ENCODE data around the gene BEND7.

The BEND7 gene

GRCh38 chr10:13402021-13402420 lies 126.8 kb downstream of the BEND7 start:
- DNase-seq (ENCODE audit: insufficient read length, low spot score) = no peak
- TF ChIP-seq SPI1 (IDR thresholded peaks at IDR 0.05; ENCODE audit: low read depth, low read length) (no peak), POLR2AphosphoS5 (IDR thresholded peaks at IDR 0.05; ENCODE audit: low read depth, low read length) (no peak), POLR2A (IDR thresholded peaks at IDR 0.05; ENCODE audit: low read depth, low read length) (no peak), PAX5 (IDR thresholded peaks at IDR 0.05; ENCODE audit: insufficient read depth, low read length, severe bottlenecking) (no peak), POU2F2 (IDR thresholded peaks at IDR 0.05; ENCODE audit: low read depth, low read length) (no peak), TAF1 (IDR thresholded peaks at IDR 0.05; ENCODE audit: low read depth, low read length) (no peak)
- FAIRE-seq = no peak

GRCh38 chr10:13401142-13401541 lies 127.7 kb downstream of the BEND7 start:
- TF ChIP-seq POLR2AphosphoS5 (IDR thresholded peaks at IDR 0.05; ENCODE audit: low read depth, low read length) = no peak
- no peak for TF ChIP-seq PAX5 (IDR thresholded peaks at IDR 0.05; ENCODE audit: insufficient read depth, low read length, severe bottlenecking)
- TF ChIP-seq POLR2A (IDR thresholded peaks at IDR 0.05; ENCODE audit: low read depth, low read length) = no peak
- TF ChIP-seq TAF1 (IDR thresholded peaks at IDR 0.05; ENCODE audit: low read depth, low read length) = no peak
- no peak for TF ChIP-seq POU2F2 (IDR thresholded peaks at IDR 0.05; ENCODE audit: low read depth, low read length)
- TF ChIP-seq SPI1 (IDR thresholded peaks at IDR 0.05; ENCODE audit: low read depth, low read length) = no peak
- FAIRE-seq = no peak

GRCh38 chr10:13400196-13400965 lies 128.4 kb downstream of the BEND7 start:
- FAIRE-seq (no peak), DNase-seq (ENCODE audit: insufficient read length, low spot score) (no peak)
- TF ChIP-seq POLR2A (IDR thresholded peaks at IDR 0.05; ENCODE audit: low read depth, low read length) = no peak
- no peak for TF ChIP-seq TAF1 (IDR thresholded peaks at IDR 0.05; ENCODE audit: low read depth, low read length)
- TF ChIP-seq POU2F2 (IDR thresholded peaks at IDR 0.05; ENCODE audit: low read depth, low read length) = no peak
- no peak for TF ChIP-seq POLR2AphosphoS5 (IDR thresholded peaks at IDR 0.05; ENCODE audit: low read depth, low read length)
- TF ChIP-seq PAX5 (IDR thresholded peaks at IDR 0.05; ENCODE audit: insufficient read depth, low read length, severe bottlenecking) = no peak
- TF ChIP-seq SPI1 (IDR thresholded peaks at IDR 0.05; ENCODE audit: low read depth, low read length) = no peak

More at GRCh38 chr10:13401142-13401541, 127.7 kb downstream of the BEND7 start:
- no peak for DNase-seq (ENCODE audit: insufficient read length, low spot score)

GRCh38 chr10:13399752-13400151 lies 129.1 kb downstream of the BEND7 start:
- no peak for TF ChIP-seq POLR2A (IDR thresholded peaks at IDR 0.05; ENCODE audit: low read depth, low read length)
- TF ChIP-seq POLR2AphosphoS5 (IDR thresholded peaks at IDR 0.05; ENCODE audit: low read depth, low read length) = no peak
- no peak for TF ChIP-seq PAX5 (IDR thresholded peaks at IDR 0.05; ENCODE audit: insufficient read depth, low read length, severe bottlenecking)
- no peak for TF ChIP-seq SPI1 (IDR thresholded peaks at IDR 0.05; ENCODE audit: low read depth, low read length)
- no peak for TF ChIP-seq TAF1 (IDR thresholded peaks at IDR 0.05; ENCODE audit: low read depth, low read length)
- no peak for TF ChIP-seq POU2F2 (IDR thresholded peaks at IDR 0.05; ENCODE audit: low read depth, low read length)
- FAIRE-seq (no peak), DNase-seq (ENCODE audit: insufficient read length, low spot score) (no peak)

- no peak for DNase-seq (ENCODE audit: insufficient read length, low spot score)
These were observed 129.6 kb downstream of the BEND7 start for GRCh38 chr10:13399236-13399635.

GRCh38 chr10:13397052-13397451 lies 131.8 kb downstream of the BEND7 start:
- DNase-seq (ENCODE audit: insufficient read length, low spot score) = no peak
- FAIRE-seq = no peak
- TF ChIP-seq POLR2A (IDR thresholded peaks at IDR 0.05; ENCODE audit: low read depth, low read length) (no peak), SPI1 (IDR thresholded peaks at IDR 0.05; ENCODE audit: low read depth, low read length) (no peak)

More at GRCh38 chr10:13399236-13399635, 129.6 kb downstream of the BEND7 start:
- TF ChIP-seq POLR2AphosphoS5 (IDR thresholded peaks at IDR 0.05; ENCODE audit: low read depth, low read length) (no peak), TAF1 (IDR thresholded peaks at IDR 0.05; ENCODE audit: low read depth, low read length) (no peak), PAX5 (IDR thresholded peaks at IDR 0.05; ENCODE audit: insufficient read depth, low read length, severe bottlenecking) (no peak)
- no peak for FAIRE-seq

GRCh38 chr10:13396369-13396768 lies 132.4 kb downstream of the BEND7 start:
- no peak for FAIRE-seq
- DNase-seq (ENCODE audit: insufficient read length, low spot score) = no peak
- no peak for TF ChIP-seq POLR2A (IDR thresholded peaks at IDR 0.05; ENCODE audit: low read depth, low read length)
- TF ChIP-seq POU2F2 (IDR thresholded peaks at IDR 0.05; ENCODE audit: low read depth, low read length) = no peak
- no peak for TF ChIP-seq PAX5 (IDR thresholded peaks at IDR 0.05; ENCODE audit: insufficient read depth, low read length, severe bottlenecking)
- TF ChIP-seq TAF1 (IDR thresholded peaks at IDR 0.05; ENCODE audit: low read depth, low read length) = no peak
- no peak for TF ChIP-seq SPI1 (IDR thresholded peaks at IDR 0.05; ENCODE audit: low read depth, low read length)
- no peak for TF ChIP-seq POLR2AphosphoS5 (IDR thresholded peaks at IDR 0.05; ENCODE audit: low read depth, low read length)

GRCh38 chr10:13395540-13395939 lies 133.3 kb downstream of the BEND7 start:
- no peak for DNase-seq (ENCODE audit: insufficient read length, low spot score)
- no peak for FAIRE-seq

GRCh38 chr10:13393640-13394039 lies 135.2 kb downstream of the BEND7 start:
- FAIRE-seq = no peak
- DNase-seq (ENCODE audit: insufficient read length, low spot score) = no peak

More at GRCh38 chr10:13395540-13395939, 133.3 kb downstream of the BEND7 start:
- TF ChIP-seq POU2F2 (IDR thresholded peaks at IDR 0.05; ENCODE audit: low read depth, low read length) (no peak), PAX5 (IDR thresholded peaks at IDR 0.05; ENCODE audit: insufficient read depth, low read length, severe bottlenecking) (no peak), POLR2A (IDR thresholded peaks at IDR 0.05; ENCODE audit: low read depth, low read length) (no peak), POLR2AphosphoS5 (IDR thresholded peaks at IDR 0.05; ENCODE audit: low read depth, low read length) (no peak), TAF1 (IDR thresholded peaks at IDR 0.05; ENCODE audit: low read depth, low read length) (no peak), SPI1 (IDR thresholded peaks at IDR 0.05; ENCODE audit: low read depth, low read length) (no peak)

GRCh38 chr10:13392701-13393100 lies 136.1 kb downstream of the BEND7 start:
- DNase-seq (ENCODE audit: insufficient read length, low spot score) (no peak), FAIRE-seq (no peak)
- no peak for TF ChIP-seq POLR2A (IDR thresholded peaks at IDR 0.05; ENCODE audit: low read depth, low read length)
- TF ChIP-seq SPI1 (IDR thresholded peaks at IDR 0.05; ENCODE audit: low read depth, low read length) = no peak
- no peak for TF ChIP-seq TAF1 (IDR thresholded peaks at IDR 0.05; ENCODE audit: low read depth, low read length)
- no peak for TF ChIP-seq POU2F2 (IDR thresholded peaks at IDR 0.05; ENCODE audit: low read depth, low read length)
- no peak for TF ChIP-seq PAX5 (IDR thresholded peaks at IDR 0.05; ENCODE audit: insufficient read depth, low read length, severe bottlenecking)
- no peak for TF ChIP-seq POLR2AphosphoS5 (IDR thresholded peaks at IDR 0.05; ENCODE audit: low read depth, low read length)

More at GRCh38 chr10:13393640-13394039, 135.2 kb downstream of the BEND7 start:
- no peak for TF ChIP-seq POLR2A (IDR thresholded peaks at IDR 0.05; ENCODE audit: low read depth, low read length)
- no peak for TF ChIP-seq TAF1 (IDR thresholded peaks at IDR 0.05; ENCODE audit: low read depth, low read length)
- no peak for TF ChIP-seq POLR2AphosphoS5 (IDR thresholded peaks at IDR 0.05; ENCODE audit: low read depth, low read length)
- no peak for TF ChIP-seq SPI1 (IDR thresholded peaks at IDR 0.05; ENCODE audit: low read depth, low read length)
- no peak for TF ChIP-seq PAX5 (IDR thresholded peaks at IDR 0.05; ENCODE audit: insufficient read depth, low read length, severe bottlenecking)
- no peak for TF ChIP-seq POU2F2 (IDR thresholded peaks at IDR 0.05; ENCODE audit: low read depth, low read length)
